CD14-positive monocyte (primary cell): ENCODE measurements around the gene RESP18. TPM values are rescaled to one million over a fixed set of nuclear protein-coding genes. Genes with fewer than 3 reads are reported as not detected.

Experiments used
- DNase-seq, 3 donors: peaks; one replicate each; pipeline ENCODE4 v3.0.0-alpha.2; 2011 to 2022
- H2AFZ ChIP-seq: 2 replicates; pipeline ENCODE4 v1.6.0; 2012; ENCODE audit warnings: mild to moderate bottlenecking, low read depth, low read length, inconsistent platforms; ENCODE audit not compliant: insufficient read depth, poor library complexity, severe bottlenecking
- H3K27ac ChIP-seq, 2 donors: 1 replicate in 1 of 2; 2 replicates in 1 of 2; pipeline ENCODE4 v1.5.1; 2012 to 2013; ENCODE audit warnings: low read length in 2 of 2, control low read depth in 1 of 2, inconsistent platforms in 1 of 2, low read depth in 1 of 2, mild to moderate bottlenecking in 1 of 2
- H3K27me3 ChIP-seq, 2 donors: one replicate each; pipeline versions ENCODE4 v1.6.0 to v1.6.1; 2011 to 2013; ENCODE audit warnings: low read length in 2 of 2; ENCODE audit not compliant: control insufficient read depth in 2 of 2, insufficient read depth in 2 of 2
- H3K36me3 ChIP-seq, 2 donors: replicated peaks in 1 of 2; 1 replicate in 1 of 2; 2 replicates in 1 of 2; pipeline versions ENCODE4 v1.5.1 to v1.6.1; 2012 to 2013; ENCODE audit warnings: low read length in 2 of 2, control low read depth in 1 of 2, inconsistent platforms in 1 of 2, mild to moderate bottlenecking in 1 of 2; ENCODE audit not compliant: insufficient read depth in 2 of 2, control insufficient read depth in 1 of 2
- H3K4me1 ChIP-seq, 2 donors: 1 replicate in 1 of 2; 2 replicates in 1 of 2; pipeline versions ENCODE4 v1.5.1 to v1.6.1; 2012 to 2013; ENCODE audit warnings: low read length in 2 of 2, control low read depth in 1 of 2, inconsistent platforms in 1 of 2, mild to moderate bottlenecking in 1 of 2, moderate library complexity in 1 of 2; ENCODE audit not compliant: insufficient read depth in 2 of 2, control insufficient read depth in 1 of 2
- H3K4me2 ChIP-seq: replicated peaks from 2 replicates; pipeline ENCODE3; 2012; ENCODE audit warnings: low read length, moderate library complexity, mild to moderate bottlenecking; ENCODE audit not compliant: poor library complexity, severe bottlenecking; ENCODE audit errors: extremely low read depth
- H3K4me3 ChIP-seq, 3 experiments: fragments of 200-600 bp in 1 of 3; sonication (generic) in 1 of 3; replicated peaks in 1 of 3; 1 replicate in 2 of 3; 2 replicates in 1 of 3; pipeline ENCODE4 v1.5.1; 2011 to 2013; ENCODE audit warnings: low read length in 3 of 3, mild to moderate bottlenecking in 3 of 3, control low read depth in 2 of 3, low read depth in 2 of 3, inconsistent platforms in 1 of 3, moderate library complexity in 1 of 3
- H3K79me2 ChIP-seq: 2 replicates; pipeline ENCODE4 v1.6.0; 2012; ENCODE audit warnings: mild to moderate bottlenecking, control low read depth, inconsistent platforms, low read length, moderate library complexity; ENCODE audit not compliant: insufficient read depth
- H3K9ac ChIP-seq: 2 replicates; pipeline ENCODE4 v1.6.0; 2017; ENCODE audit warnings: low read length, mild to moderate bottlenecking; ENCODE audit not compliant: insufficient read depth, poor library complexity, severe bottlenecking
- H3K9me3 ChIP-seq, 2 donors: replicated peaks in 1 of 2; 1 replicate in 1 of 2; 2 replicates in 1 of 2; pipeline versions ENCODE4 v1.5.1 to v1.6.1; 2012 to 2013; ENCODE audit warnings: low read length in 2 of 2, control low read depth in 1 of 2; ENCODE audit not compliant: control insufficient read depth in 1 of 2, insufficient read depth in 1 of 2
- H4K20me1 ChIP-seq: 2 replicates; pipeline ENCODE4 v1.6.0; 2012; ENCODE audit warnings: mild to moderate bottlenecking, low read length, control low read depth, moderate library complexity; ENCODE audit not compliant: insufficient read depth
- H3K27ac Mint-ChIP-seq, 7 donors: one replicate each; pipeline ENCODE4 v1.8.0; 2020; ENCODE audit warnings: mild to moderate bottlenecking in 7 of 7, mixed read lengths in 7 of 7, moderate library complexity in 6 of 7, inconsistent platforms in 2 of 7
- H3K27me3 Mint-ChIP-seq, 3 donors: one replicate each; pipeline ENCODE4 v1.8.0; 2021 to 2022; ENCODE audit warnings: low read depth in 3 of 3, mild to moderate bottlenecking in 3 of 3, mixed read lengths in 3 of 3, moderate library complexity in 3 of 3, inconsistent platforms in 1 of 3
- H3K36me3 Mint-ChIP-seq, 2 donors: one replicate each; pipeline ENCODE4 v1.8.0; 2020; ENCODE audit warnings: mixed read lengths in 2 of 2, inconsistent platforms in 1 of 2, mild to moderate bottlenecking in 1 of 2
- H3K4me1 Mint-ChIP-seq: one replicate; pipeline ENCODE4 v1.8.0; 2020; ENCODE audit warnings: mild to moderate bottlenecking, mixed read lengths
- H3K4me3 Mint-ChIP-seq, 2 donors: one replicate each; pipeline ENCODE4 v1.8.0; 2020; ENCODE audit warnings: mild to moderate bottlenecking in 2 of 2, mixed read lengths in 2 of 2, moderate library complexity in 1 of 2
- H3K9me3 Mint-ChIP-seq, 7 donors: one replicate each; pipeline ENCODE4 v1.8.0; 2020 to 2022; ENCODE audit warnings: mixed read lengths in 7 of 7, mild to moderate bottlenecking in 6 of 7, moderate library complexity in 6 of 7, inconsistent platforms in 2 of 7
- CTCF ChIP-seq: fragments of 200-600 bp; IDR thresholded peaks from one replicate; pipeline ENCODE4 v1.8.0; 2022; ENCODE audit warnings: antibody characterized with exemption, mild to moderate bottlenecking
- WGBS: methylation state at CpG from one replicate; pipeline ENCODE4 v1.1.5; 2013; ENCODE audit warnings: missing lambda C conversion rate; ENCODE audit not compliant: insufficient coverage; 5-methylcytosine and 5-hydroxymethylcytosine counted together
- intact Hi-C, 2 donors: fragments of 100-400 bp; cut with micrococcal nuclease; formaldehyde crosslinking; loops; one replicate each; pipeline versions ENCODE4 v1.15.0 to v1.15.1; 2023
- polyA plus RNA-seq, 3 donors: library from polyadenylated mRNA; depleted of rRNA in 1 of 3; unstranded in 2 of 3; stranded (reverse) in 1 of 3; fragments of 300-500 nt in 2 of 3; fragments of >200 nt in 1 of 3; fragmentation: Illumina TruSeq in 2 of 3; gene quantifications; 1 replicate in 2 of 3; 2 replicates in 1 of 3; pipeline ENCODE4 v1.2.3, GENCODE V29; 2012 to 2021
- small RNA-seq: library from RNA; depleted of rRNA; stranded (forward); fragments of <200 nt; gene quantifications from one replicate; pipeline ENCODE3, GENCODE V24; 2012; ENCODE audit warnings: low read depth; ENCODE audit not compliant: insufficient read length

Gene RESP18
- polyA plus RNA-seq, 3 donors, result not detected

GRCh38 chr2:219277703-219278654 lies 54.6 kb downstream of the RESP18 start:
- H3K4me3 ChIP-seq, result peak overlapping the region in 1 of 3 experiments; percentile 66
- peaks cover 23 to 31% of the 10 kb centered on the region in 2 donors for H3K4me1 ChIP-seq
- peaks cover 5% of the 10 kb centered on the region for H3K79me2 ChIP-seq
- 24% methylated on average over 15 of the region's 25 CpGs for WGBS
- H3K27me3 Mint-ChIP-seq, result peaks cover 2 to 10% (median 9%) of the 10 kb centered on the region in 3 donors
- no peaks in the 10 kb centered on the region for H3K9me3 ChIP-seq
- H3K27ac ChIP-seq, result peak overlapping the region; percentile 12 to 97
- H3K4me1 Mint-ChIP-seq, result peaks cover 29% of the 10 kb centered on the region
- H3K9me3 Mint-ChIP-seq, result peaks cover 0 to 2% (median 0%) of the 10 kb centered on the region in 7 donors
- H3K27ac Mint-ChIP-seq, result peak overlapping the region; percentile 87 to 98 (median 96)
- intact Hi-C loops, result loop anchor here (2.0 kb wide), 3 partner anchors 17 to 109 kb away; partner anchors contain the start of gene DNPEP (in 2 of the 2)
- H3K27me3 ChIP-seq, result no peaks in the 10 kb centered on the region
- H4K20me1 ChIP-seq, result no peaks in the 10 kb centered on the region
- peak; percentile 55 to 77 (median 68) for DNase-seq
- peak overlapping the region; percentile 76 for H3K4me2 ChIP-seq
- H3K4me3 Mint-ChIP-seq, result peak overlapping the region; percentile 70 to 84
- H2AFZ ChIP-seq, result peak overlapping the region; percentile 83
- H3K9ac ChIP-seq, result peak overlapping the region; percentile 98
- peak; percentile 98 for TF ChIP-seq CTCF
- peaks cover 17 to 27% of the 10 kb centered on the region in 2 donors for H3K36me3 ChIP-seq
- H3K36me3 Mint-ChIP-seq, result peaks cover 26 to 30% of the 10 kb centered on the region in 2 donors

Small RNA genes lying within 50 kb of the gene (small RNA-seq; reads per million reads assigned to genes)
- gene AC053503.3 (not detected), gene MIR153-1 (not detected)

Other genes starting within 250 kb of the RESP18 start
- gene NHEJ1, start 171.9 kb downstream of the RESP18 start, polyA plus RNA-seq, result 10 to 100 TPM; 12.6 to 20.9 (median 20.3) TPM
- 1 to 10 TPM in 1 of 3 donors, not detected in 2; 1.1 TPM for gene SLC23A3, start 162.7 kb downstream of the RESP18 start, polyA plus RNA-seq
- 100 to 1,000 TPM in 1 of 3 donors, 10 to 100 TPM in 2; 68.8 to 109 (median 71.3) TPM for gene CNPPD1, start 155.8 kb downstream of the RESP18 start, polyA plus RNA-seq
- 10 to 100 TPM; 37.7 to 60.9 (median 39.4) TPM for gene RETREG2, start 154.5 kb downstream of the RESP18 start, polyA plus RNA-seq
- gene ZFAND2B, start 126.0 kb downstream of the RESP18 start, polyA plus RNA-seq, result 10 to 100 TPM; 45.7 to 98.9 (median 53.2) TPM
- 1 to 10 TPM in 1 of 3 donors, under 1 TPM in 2; 0.28 to 4.8 (median 0.58) TPM for gene ABCB6, start 113.8 kb downstream of the RESP18 start, polyA plus RNA-seq
- gene ATG9A, start 103.1 kb downstream of the RESP18 start, polyA plus RNA-seq, result 10 to 100 TPM; 24.7 to 55.2 (median 26.3) TPM
- gene ANKZF1, start 102.9 kb downstream of the RESP18 start, polyA plus RNA-seq, result 10 to 100 TPM in 2 of 3 donors, 1 to 10 TPM in 1; 7.6 to 79.3 (median 10.4) TPM
- 10 to 100 TPM in 1 of 3 donors, 1 to 10 TPM in 2; 4.0 to 11.7 (median 7.7) TPM for gene GLB1L, start 87.3 kb downstream of the RESP18 start, polyA plus RNA-seq
- 10 to 100 TPM; 16.7 to 40.7 (median 17.8) TPM for gene STK16, start 87.3 kb downstream of the RESP18 start, polyA plus RNA-seq
- not detected for gene TUBA4B, start 79.5 kb downstream of the RESP18 start, polyA plus RNA-seq
- gene TUBA4A, start 78.8 kb downstream of the RESP18 start, polyA plus RNA-seq, result 100 to 1,000 TPM in 1 of 3 donors, 10 to 100 TPM in 2; 72.7 to 452 (median 81.9) TPM
- gene DNAJB2, start 53.4 kb downstream of the RESP18 start, polyA plus RNA-seq, result 10 to 100 TPM in 1 of 3 donors, 1 to 10 TPM in 2; 1.7 to 55.4 (median 1.9) TPM
- gene PTPRN, start 23.3 kb downstream of the RESP18 start, polyA plus RNA-seq, result not detected
- 10 to 100 TPM; 51.6 to 83.1 (median 60.6) TPM for gene DNPEP, start 55.2 kb upstream of the RESP18 start, polyA plus RNA-seq
- 1 to 10 TPM; 2.4 to 4.0 (median 2.4) TPM for gene DES, start 85.6 kb upstream of the RESP18 start, polyA plus RNA-seq
- not detected for gene SPEG, start 102.1 kb upstream of the RESP18 start, polyA plus RNA-seq
- 10 to 100 TPM; 35.5 to 71.2 (median 35.9) TPM for gene GMPPA, start 166.1 kb upstream of the RESP18 start, polyA plus RNA-seq
- not detected for gene ASIC4, start 181.7 kb upstream of the RESP18 start, polyA plus RNA-seq
- under 1 TPM; 0.09 to 0.32 (median 0.09) TPM for gene CHPF, start 211.1 kb upstream of the RESP18 start, polyA plus RNA-seq
- gene TMEM198, start 211.3 kb upstream of the RESP18 start, polyA plus RNA-seq, result not detected
- gene OBSL1, start 238.8 kb upstream of the RESP18 start, polyA plus RNA-seq, result under 1 TPM in 1 of 3 donors, not detected in 2; 0.09 TPM
- not detected for gene INHA, start 239.6 kb upstream of the RESP18 start, polyA plus RNA-seq